Stimulated activated CD8-positive, alpha-beta memory T cell treated with anti-CD3 and anti-CD28 coated beads, Interleukin-12 subunit alpha, Interleukin-12 subunit beta, amount 100 ng/mL, for 24 hours (primary cell): ENCODE results near the gene WASF2.
"Not testable (repeated sequence)": the region's sequence is repeated elsewhere in the genome, so short reads cannot be mapped to it uniquely, and the experiment has no call there.

Source experiments
- DNase-seq: peaks from one replicate; pipeline ENCODE4 v3.0.0-alpha.2; 2020; ENCODE audit errors: extremely low read depth

The WASF2 gene

GRCh38 chr1:27397749-27398148, 92.2 kb downstream of the WASF2 start:
- DNase-seq = no peak

- DNase-seq = no peak
These were observed 92.9 kb downstream of the WASF2 start for GRCh38 chr1:27397110-27397509.

GRCh38 chr1:27395441-27396195, 94.3 kb downstream of the WASF2 start:
- DNase-seq = peak; percentile 39

GRCh38 chr1:27394925-27395324, 95.0 kb downstream of the WASF2 start:
- no peak for DNase-seq

- no peak for DNase-seq
These were observed 95.7 kb downstream of the WASF2 start for GRCh38 chr1:27394282-27394658.

GRCh38 chr1:27393641-27394281, 96.2 kb downstream of the WASF2 start:
- DNase-seq = no peak

- DNase-seq = no peak
These were observed 97.0 kb downstream of the WASF2 start for GRCh38 chr1:27392778-27393635.

GRCh38 chr1:27392096-27392777, 97.7 kb downstream of the WASF2 start, which contains the start of gene GPR3:
GPR3 (plus strand) TSS chr1:27392622; CDS start chr1:27393799, 1,177 bp downstream.
- peak; percentile 82 for DNase-seq

- no peak for DNase-seq
These were observed 98.4 kb downstream of the WASF2 start for GRCh38 chr1:27391511-27392095.

- DNase-seq = no peak
These were observed 101.5 kb downstream of the WASF2 start for GRCh38 chr1:27388337-27389005.

GRCh38 chr1:27384797-27385196, 105.2 kb downstream of the WASF2 start:
- not testable (repeated sequence) for DNase-seq

- no peak for DNase-seq
These were observed 106.3 kb downstream of the WASF2 start for GRCh38 chr1:27383661-27384060.

- no peak for DNase-seq
These were observed 106.8 kb downstream of the WASF2 start, which contains the start of gene CD164L2 for GRCh38 chr1:27383039-27383605. CD164L2 (minus strand) TSS chr1:27383333; CDS start chr1:27383239, 94 bp downstream.

- DNase-seq = no peak
These were observed 107.8 kb downstream of the WASF2 start for GRCh38 chr1:27381969-27382762.

GRCh38 chr1:27380766-27381733, 108.9 kb downstream of the WASF2 start:
- no peak for DNase-seq

- no peak for DNase-seq
These were observed 109.7 kb downstream of the WASF2 start for GRCh38 chr1:27380224-27380623.

GRCh38 chr1:27379564-27380122, 110.3 kb downstream of the WASF2 start:
- no peak for DNase-seq
